CD4-positive, alpha-beta T cell treated with Interferon alpha-2 for 1 hour (primary cell): ENCODE measurements around the gene NTM.
"Not testable (repeated sequence)": the region's sequence is repeated elsewhere in the genome, so short reads cannot be mapped to it uniquely, and the experiment has no call there.

ENCODE experiments used
- DNase-seq, 2 donors: peaks; one replicate each; pipeline ENCODE4 v3.0.0-alpha.2; 2020 to 2022

The NTM gene

DNA sequence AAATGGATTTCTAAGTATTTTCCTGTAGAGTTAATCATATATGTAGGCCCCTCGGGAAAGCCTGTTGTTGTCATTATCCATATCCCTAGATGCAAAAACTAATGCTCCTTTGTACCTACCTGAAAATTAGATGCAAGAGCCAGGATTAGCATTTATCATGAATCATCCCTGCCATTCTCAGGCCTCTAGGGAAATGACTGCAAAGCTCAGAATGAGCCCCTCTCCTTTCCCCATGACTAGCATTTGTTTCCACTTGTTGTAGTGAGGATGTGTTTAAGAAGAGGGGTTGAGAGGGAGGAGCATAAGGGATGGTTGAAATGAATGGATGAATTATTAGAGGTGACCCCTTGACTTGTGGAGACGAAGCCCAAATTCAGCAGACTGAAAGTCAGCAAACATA, 537.9 kb downstream of the NTM start:
- DNase-seq = no peak

DNA sequence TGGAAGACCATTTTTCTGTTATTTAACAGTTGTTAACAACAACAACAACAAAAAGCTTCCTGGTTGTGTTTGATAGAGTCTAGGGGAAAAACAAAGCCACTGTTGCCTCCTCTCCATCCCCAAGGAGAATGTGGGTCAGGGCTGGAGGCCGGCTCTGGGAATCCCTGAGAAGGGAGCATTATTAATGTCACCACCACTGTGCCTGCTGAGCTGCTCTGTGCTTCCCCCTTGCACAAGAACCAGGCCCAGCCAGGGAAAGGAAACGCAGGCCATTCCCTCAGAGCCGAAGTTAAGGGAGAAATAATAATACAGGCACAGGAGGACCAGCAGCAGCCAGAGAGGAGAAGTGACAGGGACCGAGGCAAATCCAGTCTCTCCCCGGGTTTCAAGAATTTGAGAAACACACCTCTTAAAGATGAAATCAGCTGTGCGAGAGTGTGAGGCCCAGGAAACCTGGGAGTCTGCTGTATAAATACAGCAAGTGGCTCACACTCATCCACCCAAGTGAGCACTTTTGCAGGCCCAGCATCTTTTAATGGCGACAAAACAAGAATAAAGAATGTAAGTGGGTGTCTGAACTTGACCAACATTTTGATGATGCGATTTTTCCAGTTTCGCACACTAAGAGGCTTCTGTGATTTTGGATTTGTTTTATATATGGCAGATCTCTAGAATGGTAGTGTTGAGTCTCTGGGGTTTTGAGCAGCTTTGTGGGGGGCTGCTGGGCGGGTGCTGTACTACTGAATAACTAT, 539.2 kb downstream of the NTM start:
- no peak for DNase-seq

DNA sequence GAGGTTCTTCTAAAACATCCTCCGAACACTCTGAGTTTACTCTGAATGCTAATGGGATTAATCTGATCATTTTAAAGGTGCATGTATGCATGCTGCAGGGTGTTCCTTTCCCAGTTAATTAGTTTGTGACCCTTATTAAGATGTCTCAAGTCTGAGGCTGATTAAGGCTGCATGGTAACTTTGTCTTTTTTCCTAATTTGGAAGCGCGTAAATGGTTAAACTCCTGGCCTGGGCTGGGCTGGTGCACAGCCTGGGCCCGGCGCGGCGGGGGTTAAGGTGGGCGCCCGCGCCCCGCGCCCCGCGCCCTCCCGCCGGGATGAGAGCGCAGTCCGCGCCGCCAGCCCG, 539.7 kb downstream of the NTM start:
- DNase-seq = no peak

DNA sequence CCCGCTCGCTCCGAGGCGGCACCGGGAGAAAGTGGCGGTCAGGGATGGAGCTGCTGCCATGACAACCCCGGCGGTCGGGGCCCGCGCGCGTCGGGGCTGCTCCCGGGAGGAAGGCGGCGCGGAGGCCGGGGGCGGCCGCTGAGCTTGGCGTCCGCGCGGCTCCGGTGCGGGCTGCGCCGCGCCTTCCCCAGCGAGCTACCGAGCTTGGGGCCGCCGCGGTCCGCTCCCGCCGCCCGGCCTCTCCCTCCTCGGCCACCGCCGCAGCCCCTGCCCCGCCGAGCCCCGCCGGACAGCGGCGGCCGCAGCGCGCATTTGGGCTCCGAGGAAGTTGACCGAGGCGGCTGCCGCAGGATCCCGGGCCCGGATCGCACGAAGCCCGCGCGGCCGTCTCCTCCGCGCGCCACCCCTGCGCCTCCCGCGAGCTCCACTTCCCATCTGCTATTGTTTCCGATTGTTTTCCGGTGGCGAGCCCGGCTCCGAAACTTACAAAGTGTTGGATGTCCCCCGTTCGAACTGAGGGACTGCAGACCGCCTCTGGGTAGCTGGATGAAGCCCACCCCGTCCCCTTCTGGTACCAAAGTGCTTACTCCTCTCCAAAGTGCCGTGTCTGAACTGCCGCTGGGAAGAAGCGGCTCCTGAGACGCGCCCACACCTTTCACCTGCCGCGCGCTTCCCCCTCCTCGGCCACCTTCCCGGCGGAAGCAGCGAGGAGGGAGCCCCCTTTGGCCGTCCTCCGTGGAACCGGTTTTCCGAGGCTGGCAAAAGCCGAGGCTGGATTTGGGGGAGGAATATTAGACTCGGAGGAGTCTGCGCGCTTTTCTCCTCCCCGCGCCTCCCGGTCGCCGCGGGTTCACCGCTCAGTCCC, 540.3 kb downstream of the NTM start:
- DNase-seq = no peak

DNA sequence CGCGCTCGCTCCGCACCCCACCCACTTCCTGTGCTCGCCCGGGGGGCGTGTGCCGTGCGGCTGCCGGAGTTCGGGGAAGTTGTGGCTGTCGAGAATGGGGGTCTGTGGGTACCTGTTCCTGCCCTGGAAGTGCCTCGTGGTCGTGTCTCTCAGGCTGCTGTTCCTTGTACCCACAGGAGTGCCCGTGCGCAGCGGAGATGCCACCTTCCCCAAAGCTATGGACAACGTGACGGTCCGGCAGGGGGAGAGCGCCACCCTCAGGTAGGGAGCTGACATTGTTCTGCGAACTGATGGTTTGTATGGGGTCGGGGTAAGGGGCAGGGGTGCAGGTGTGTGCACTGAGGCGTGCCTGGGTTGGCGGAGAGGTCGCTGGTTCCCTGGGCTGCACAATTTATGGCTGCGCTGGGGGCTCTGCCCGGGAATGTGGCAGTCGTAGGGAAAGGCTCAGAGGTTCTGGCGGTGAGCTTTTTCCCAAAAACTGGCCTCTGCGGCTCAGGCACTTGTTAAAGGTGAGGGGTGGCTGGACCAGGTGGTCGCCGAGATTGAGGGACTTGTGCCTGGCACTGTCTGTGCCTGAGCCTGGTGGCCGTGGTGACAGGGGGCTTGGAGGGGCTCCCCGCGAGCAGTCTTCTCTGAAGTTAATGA, 541.1 kb downstream of the NTM start:
- not testable (repeated sequence) for DNase-seq

DNA sequence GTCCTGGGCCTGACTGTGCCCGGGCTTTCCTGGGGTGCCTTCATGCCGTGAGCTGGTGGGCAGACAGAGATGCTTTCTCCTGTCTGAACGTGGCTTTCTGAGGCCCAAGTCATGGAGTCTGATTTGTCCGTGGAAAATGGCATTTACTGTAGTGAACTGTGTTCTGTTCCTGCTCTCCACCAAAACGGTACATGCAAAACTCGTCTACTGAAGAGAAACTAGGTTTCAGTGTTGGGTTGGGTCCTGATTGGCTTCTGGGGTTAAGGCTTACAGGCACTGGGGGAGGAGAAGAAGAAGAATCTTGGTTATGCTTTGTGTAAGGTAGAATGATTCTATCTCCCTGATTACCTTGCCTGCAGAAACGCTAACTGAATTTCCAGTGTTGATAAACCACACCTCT, 541.7 kb downstream of the NTM start:
- DNase-seq = no peak

DNA sequence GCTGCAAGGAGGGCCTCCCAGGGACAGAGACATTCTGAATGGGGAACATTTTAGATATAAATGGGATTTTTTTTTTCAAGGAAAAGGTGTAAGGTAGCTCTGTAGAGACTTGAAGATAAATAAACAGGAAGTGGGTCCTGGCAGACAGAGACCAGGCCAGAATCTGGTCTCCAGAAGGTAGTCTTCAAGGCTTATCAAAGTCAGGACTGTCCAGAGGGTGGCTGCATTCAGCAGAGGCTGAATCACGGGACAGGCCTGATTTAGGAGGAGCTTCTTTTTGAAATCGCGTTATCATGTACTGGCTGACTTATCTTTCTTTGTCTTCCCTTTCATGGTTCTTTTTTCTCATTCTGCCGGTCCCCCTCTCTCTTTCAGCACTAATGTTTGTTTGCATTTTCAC, 542.9 kb downstream of the NTM start:
- DNase-seq = no peak

DNA sequence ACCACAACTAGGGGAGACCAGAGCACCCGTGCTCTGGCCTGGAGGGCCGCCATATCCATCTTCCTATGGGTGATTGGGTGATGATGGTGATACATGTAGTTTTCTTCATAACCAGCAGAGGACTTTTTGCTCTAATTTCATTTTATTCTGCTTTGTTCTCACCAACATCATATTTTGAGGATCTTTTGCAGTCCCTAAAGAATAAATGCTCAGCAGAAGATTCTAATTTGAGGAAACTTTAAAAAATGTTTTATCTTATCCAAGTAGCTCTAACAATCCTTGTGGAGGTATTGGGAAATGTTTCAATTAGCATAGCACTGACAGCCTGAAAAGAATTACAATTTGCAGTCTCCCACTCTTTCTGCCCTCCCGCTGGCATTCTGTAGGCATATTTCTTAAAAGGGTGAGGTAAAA, 544.0 kb downstream of the NTM start:
- no peak for DNase-seq

DNA sequence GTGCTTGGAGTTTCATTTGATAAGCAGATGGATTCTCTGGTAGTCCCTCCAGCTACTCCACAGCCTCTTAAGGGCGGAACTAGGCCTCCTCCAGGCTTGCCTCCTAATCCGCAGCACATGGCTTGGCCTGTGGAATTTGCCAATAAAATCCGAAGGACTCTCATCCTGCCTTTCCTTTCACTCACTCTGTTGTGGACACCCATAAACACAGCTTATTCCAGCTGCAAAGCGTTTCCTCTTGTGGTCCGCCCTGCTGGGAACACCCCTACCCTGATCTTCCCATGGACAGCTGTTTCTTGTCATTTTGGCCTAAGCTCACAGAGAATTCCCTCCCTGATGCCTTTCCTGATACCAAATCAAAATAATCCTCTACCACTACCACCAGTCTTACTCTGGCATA, 546.2 kb downstream of the NTM start:
- DNase-seq = no peak

DNA sequence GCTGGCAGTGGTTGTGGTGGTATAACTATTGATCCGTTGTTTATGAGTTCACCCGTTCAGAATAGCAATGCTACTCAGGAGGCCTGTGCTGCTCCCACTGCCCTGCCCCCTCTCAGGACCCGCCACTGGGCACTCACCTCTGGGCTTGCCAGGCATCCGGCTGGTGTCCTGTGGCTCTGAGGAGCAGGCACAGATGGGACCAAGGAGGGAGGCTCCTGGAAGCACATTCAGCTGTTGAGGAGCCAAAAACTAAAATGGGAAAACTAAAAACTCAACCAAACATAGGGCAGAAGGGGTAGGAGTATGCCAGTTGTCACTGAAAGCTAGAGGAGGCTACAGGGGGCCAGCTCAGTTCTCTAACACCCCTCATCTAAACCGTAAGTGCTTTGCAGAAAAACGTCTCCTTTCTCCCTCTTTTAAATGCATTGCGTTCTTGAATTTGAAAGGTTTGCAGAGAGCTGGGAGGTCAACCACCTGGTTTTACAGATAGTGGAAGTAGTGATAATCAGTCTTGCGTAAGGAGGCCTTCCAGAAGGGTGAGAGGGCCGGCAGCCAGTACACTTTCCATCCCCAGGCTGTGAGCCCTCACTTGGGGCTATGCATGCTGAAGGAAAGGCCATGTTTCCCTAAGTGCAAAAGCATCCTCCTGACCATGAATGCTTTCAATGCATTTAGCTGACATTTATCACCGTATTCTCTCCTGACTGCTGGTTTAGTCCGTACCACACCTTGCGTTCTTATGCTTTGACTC, 547.4 kb downstream of the NTM start:
- DNase-seq = no peak

DNA sequence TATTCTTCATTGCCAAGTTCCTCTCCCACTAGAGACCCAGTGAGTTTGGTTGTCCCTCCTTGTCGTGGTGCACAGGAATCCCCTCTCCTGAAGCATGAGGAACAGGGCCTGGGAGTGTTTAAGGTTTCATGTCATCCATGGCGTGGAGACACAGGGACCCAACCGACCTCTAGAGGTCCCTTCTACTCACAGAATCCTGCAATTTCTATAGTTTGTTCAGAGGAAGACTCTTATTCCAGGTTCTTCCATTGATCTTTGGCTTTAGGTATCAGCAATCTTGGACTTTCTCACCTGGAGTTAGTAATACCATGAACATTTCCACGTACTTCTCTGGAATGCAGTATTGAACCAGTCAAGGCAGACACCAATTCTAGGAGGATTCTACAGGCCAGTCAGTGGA, 548.2 kb downstream of the NTM start:
- DNase-seq = no peak

DNA sequence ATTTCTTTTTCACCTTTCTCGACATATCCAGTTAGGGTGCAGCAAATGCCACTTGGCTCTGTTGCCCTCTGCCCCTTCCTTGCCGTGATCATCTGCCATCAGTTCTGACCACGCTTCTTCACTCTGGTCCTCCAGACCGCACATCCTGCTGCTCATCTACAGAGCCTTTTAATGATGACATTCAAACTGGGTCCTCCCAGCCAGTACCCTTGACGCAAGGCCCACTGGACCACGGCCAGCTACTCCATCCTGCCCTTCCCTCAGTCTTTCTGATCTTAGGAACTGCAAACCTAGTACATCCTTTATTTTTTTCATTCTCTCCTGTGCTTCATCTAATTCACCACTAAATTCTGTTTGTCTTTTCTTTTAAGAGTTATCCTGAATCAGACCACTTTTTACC, 551.8 kb downstream of the NTM start:
- no peak for DNase-seq

DNA sequence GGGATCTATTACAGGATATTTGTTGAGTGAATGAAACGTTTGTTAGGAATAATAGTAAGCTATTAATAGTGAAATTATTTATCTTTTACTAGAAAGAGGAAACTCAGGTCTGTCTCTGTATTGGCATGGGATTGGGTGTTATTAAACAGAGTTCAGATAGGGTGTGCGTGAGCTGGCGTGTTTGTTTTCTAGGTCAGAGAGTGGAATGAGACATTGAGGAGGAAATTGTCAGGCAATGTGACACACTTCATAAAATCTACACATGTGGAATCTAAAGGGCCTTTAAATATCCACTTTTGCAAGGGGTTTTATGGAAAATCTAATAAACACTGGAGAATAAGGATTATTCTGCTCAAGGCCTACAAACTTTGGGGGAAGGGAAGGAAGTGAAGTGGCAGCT, 552.9 kb downstream of the NTM start:
- DNase-seq = no peak

DNA sequence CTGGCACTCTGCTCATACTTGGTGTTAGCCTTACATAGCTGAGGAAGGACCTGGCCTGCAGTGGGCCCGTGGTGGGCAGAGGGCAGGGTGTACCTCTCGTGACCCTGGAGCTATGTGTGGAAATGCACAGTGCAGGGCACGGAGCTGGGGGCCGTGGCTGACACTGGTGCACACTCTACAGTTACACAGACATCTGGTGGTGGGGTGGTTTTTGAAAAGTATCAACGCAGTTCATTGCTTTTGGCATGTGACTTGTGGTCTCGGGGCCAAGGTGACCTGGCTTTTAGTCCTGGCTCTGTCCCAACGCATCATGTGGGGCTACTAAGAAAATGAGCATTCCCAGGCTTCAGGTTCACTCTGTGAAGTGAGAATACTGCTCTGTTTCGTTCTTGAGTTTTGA, 553.6 kb downstream of the NTM start:
- DNase-seq = no peak

DNA sequence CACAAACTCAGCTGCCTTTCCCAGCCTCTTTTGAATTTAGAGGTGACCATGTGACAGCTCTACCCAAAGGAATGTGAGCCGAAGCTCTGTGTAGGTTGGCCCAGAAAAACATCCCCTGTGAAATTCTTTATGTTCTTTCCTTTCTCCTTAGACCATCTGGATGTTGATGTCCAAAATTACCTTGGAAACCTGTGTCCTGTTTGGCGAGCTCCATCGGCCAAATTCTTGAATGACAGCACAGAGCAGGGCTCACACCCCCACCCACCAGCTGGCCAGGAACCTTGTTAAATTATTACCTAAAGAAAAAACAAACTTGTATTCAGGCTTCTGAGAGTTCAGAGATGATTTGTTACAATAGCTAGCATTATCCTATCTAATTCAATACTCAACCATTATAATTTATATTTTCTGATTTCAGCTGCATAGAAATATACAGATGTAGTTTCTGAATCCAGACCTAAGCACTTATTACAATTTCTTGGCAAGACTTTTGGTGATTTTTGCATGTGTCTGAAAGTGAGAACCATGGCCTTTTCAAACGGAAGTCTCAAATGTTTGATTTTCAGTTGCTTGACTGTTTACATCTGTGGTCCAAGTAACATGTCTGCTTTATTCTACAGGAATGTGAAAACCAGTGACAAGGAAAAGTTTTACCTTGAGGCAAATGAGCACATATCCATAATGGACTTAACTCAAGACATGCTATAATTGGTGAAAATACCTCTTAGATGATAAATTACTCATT, 554.2 kb downstream of the NTM start:
- no peak for DNase-seq

DNA sequence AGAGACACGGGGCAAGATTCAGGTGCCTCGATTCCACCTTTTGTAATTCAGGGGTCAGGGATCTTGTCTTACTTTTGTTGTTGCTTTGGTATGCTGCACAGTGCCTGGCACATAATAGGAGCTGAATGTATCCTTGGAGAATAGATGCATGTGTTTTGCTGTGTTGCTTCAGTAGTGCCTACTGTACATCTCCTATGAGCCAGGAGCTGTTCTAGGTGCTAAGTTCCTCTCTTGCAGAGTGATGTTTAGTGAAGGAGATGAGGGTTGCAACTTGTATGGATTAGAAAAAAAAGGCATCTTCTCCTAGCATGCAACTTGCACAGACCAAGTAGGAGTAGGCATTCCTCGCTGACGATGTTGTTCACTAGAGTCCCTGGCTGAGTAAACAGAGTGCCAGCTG, 555.4 kb downstream of the NTM start:
- DNase-seq = no peak

DNA sequence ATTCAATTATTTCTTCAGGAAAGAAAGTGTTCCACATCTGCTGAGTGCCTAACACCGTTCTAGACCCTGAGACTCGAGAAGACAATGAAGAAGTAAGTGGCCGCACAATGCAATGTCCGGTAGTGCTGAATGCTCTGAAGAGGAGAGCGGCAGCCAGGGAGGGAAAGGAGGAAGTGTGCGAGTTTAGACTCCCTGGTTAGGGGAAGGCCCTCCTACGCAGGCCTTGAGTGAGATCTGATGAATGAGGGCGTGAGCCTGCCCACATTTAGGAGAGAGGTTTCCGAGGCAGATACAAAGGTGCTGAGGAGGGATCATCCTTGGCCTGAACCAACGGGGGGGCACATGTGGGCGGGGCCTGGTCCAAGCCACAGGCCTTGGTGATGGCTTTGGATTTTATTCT, 558.6 kb downstream of the NTM start:
- no peak for DNase-seq

DNA sequence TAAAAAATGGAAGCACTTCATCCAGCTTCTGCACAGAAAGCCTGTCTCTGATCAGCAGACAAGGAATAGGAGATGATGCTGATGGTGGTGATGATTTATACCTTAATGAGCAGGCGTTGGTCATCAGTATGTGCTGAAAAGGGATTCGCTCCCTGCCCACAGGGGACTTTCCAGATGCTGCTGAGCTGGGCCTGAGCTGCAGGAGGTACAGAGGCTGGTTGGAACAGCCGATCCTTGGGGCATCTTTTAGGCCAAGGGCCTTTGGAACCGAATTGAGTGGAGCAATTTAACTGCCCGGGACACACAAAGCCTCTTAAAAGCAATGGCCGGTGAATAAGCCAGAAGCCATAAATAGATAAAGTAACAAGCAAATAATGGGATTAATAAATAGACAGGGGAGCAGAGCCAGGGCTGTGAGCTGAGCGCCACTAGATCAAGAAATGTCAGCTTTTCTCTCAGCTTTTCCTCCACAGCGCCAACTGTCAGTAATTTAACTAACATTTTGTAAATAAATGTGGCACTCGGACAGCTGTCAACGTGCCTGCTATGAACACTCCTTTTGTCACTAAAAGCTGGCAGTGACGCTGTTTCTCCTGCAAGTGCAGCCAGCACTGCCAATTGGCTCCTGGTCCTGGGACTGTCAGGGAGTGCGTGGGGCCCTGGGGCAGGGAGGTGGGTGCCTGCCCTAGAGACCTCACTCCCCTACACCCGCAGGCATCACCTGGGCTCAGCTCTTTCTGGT, 562.3 kb downstream of the NTM start:
- no peak for DNase-seq

DNA sequence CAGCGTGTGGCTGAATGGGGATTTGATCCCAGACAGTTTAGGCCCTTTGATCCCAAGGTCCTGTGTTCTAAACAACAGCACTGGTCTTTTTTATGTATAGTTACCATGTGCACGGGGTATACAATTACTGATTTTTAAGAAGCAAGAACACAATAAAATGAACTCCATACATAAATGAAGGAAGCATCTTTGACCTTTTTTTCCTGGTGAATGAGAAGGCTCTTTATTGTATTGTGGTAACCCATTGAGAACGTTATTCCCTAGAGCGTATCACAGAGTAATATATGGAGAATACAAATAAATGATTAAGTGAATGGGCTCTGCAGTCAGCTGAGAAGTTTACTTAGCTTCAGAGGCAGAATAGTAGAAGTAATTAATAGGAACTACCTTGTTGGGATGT, 563.6 kb downstream of the NTM start:
- no peak for DNase-seq

DNA sequence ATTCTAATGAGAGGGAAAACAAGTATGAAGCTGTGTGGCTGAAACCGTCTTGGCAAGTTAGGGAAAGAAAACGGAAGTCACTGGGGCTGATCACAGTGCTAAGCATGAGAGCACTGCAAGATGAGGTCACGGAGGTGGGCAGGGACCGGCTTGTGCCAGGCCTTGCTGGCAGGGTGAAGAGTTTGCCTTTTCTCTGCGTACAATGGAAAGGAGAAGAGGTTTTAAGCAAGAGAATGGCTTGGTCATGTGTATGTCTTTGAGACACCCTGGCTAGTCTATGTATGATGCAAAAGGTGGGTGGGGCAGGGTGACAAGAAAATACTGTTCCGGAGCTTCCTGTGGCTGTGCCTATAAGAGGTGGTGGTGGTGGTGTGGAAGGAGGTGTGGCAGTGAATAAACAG, 567.9 kb downstream of the NTM start:
- DNase-seq = no peak

DNA sequence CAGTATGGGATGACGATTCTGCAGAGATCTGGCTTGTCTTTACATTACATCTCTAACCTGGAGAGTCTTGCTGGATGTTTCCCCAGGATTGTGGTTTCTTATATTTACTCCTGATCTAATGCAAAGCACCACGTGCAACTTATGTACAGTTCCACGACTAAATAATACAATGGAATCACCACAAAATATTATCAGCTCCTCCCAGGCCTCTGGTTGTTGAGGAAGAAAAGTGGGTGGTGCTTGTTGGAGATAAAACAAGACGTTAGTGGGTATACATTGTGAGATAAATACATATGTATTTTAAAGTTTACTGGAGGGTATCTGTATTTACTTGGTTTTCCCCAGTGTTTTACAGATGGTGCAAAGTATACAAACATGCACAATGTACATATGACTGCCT, 569.7 kb downstream of the NTM start:
- no peak for DNase-seq

DNA sequence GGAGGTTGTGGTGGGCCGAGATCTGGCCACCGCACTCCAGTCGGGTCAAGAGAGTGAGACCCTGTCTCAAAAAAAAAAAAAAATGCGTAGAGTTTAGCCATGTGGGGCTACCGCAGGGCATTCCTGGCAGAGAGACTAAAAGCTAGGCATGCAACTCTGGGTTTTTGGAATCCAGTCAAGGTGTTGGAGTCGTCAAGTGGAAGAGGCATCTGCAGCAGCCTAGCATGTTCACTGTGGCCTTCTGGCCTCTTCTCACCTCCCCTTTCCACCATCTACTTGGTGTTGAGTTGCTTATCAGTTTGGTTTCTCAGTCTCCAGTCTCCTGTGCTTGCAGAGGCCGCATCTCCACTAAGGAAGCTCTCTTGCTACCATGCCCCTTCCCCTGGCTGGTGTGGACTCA, 572.5 kb downstream of the NTM start:
- DNase-seq = no peak
